CD14-positive monocyte (primary cell): ENCODE measurements around the gene PUS1. TPM values are rescaled to one million over a fixed set of nuclear protein-coding genes. Genes with fewer than 3 reads are reported as not detected.

ENCODE experiments used
- DNase-seq, 3 donors: peaks; one replicate each; pipeline ENCODE4 v3.0.0-alpha.2; 2011 to 2022
- H2AFZ ChIP-seq: 2 replicates; pipeline ENCODE4 v1.6.0; 2012; ENCODE audit warnings: mild to moderate bottlenecking, low read depth, low read length, inconsistent platforms; ENCODE audit not compliant: insufficient read depth, poor library complexity, severe bottlenecking
- H3K27ac ChIP-seq, 2 donors: 1 replicate in 1 of 2; 2 replicates in 1 of 2; pipeline ENCODE4 v1.5.1; 2012 to 2013; ENCODE audit warnings: low read length in 2 of 2, control low read depth in 1 of 2, inconsistent platforms in 1 of 2, low read depth in 1 of 2, mild to moderate bottlenecking in 1 of 2
- H3K27me3 ChIP-seq, 2 donors: one replicate each; pipeline versions ENCODE4 v1.6.0 to v1.6.1; 2011 to 2013; ENCODE audit warnings: low read length in 2 of 2; ENCODE audit not compliant: control insufficient read depth in 2 of 2, insufficient read depth in 2 of 2
- H3K36me3 ChIP-seq, 2 donors: replicated peaks in 1 of 2; 1 replicate in 1 of 2; 2 replicates in 1 of 2; pipeline versions ENCODE4 v1.5.1 to v1.6.1; 2012 to 2013; ENCODE audit warnings: low read length in 2 of 2, control low read depth in 1 of 2, inconsistent platforms in 1 of 2, mild to moderate bottlenecking in 1 of 2; ENCODE audit not compliant: insufficient read depth in 2 of 2, control insufficient read depth in 1 of 2
- H3K4me1 ChIP-seq, 2 donors: 1 replicate in 1 of 2; 2 replicates in 1 of 2; pipeline versions ENCODE4 v1.5.1 to v1.6.1; 2012 to 2013; ENCODE audit warnings: low read length in 2 of 2, control low read depth in 1 of 2, inconsistent platforms in 1 of 2, mild to moderate bottlenecking in 1 of 2, moderate library complexity in 1 of 2; ENCODE audit not compliant: insufficient read depth in 2 of 2, control insufficient read depth in 1 of 2
- H3K4me2 ChIP-seq: replicated peaks from 2 replicates; pipeline ENCODE3; 2012; ENCODE audit warnings: low read length, moderate library complexity, mild to moderate bottlenecking; ENCODE audit not compliant: poor library complexity, severe bottlenecking; ENCODE audit errors: extremely low read depth
- H3K4me3 ChIP-seq, 3 experiments: fragments of 200-600 bp in 1 of 3; sonication (generic) in 1 of 3; replicated peaks in 1 of 3; 1 replicate in 2 of 3; 2 replicates in 1 of 3; pipeline ENCODE4 v1.5.1; 2011 to 2013; ENCODE audit warnings: low read length in 3 of 3, mild to moderate bottlenecking in 3 of 3, control low read depth in 2 of 3, low read depth in 2 of 3, inconsistent platforms in 1 of 3, moderate library complexity in 1 of 3
- H3K79me2 ChIP-seq: 2 replicates; pipeline ENCODE4 v1.6.0; 2012; ENCODE audit warnings: mild to moderate bottlenecking, control low read depth, inconsistent platforms, low read length, moderate library complexity; ENCODE audit not compliant: insufficient read depth
- H3K9ac ChIP-seq: 2 replicates; pipeline ENCODE4 v1.6.0; 2017; ENCODE audit warnings: low read length, mild to moderate bottlenecking; ENCODE audit not compliant: insufficient read depth, poor library complexity, severe bottlenecking
- H3K9me3 ChIP-seq, 2 donors: replicated peaks in 1 of 2; 1 replicate in 1 of 2; 2 replicates in 1 of 2; pipeline versions ENCODE4 v1.5.1 to v1.6.1; 2012 to 2013; ENCODE audit warnings: low read length in 2 of 2, control low read depth in 1 of 2; ENCODE audit not compliant: control insufficient read depth in 1 of 2, insufficient read depth in 1 of 2
- H4K20me1 ChIP-seq: 2 replicates; pipeline ENCODE4 v1.6.0; 2012; ENCODE audit warnings: mild to moderate bottlenecking, low read length, control low read depth, moderate library complexity; ENCODE audit not compliant: insufficient read depth
- H3K27ac Mint-ChIP-seq, 7 donors: one replicate each; pipeline ENCODE4 v1.8.0; 2020; ENCODE audit warnings: mild to moderate bottlenecking in 7 of 7, mixed read lengths in 7 of 7, moderate library complexity in 6 of 7, inconsistent platforms in 2 of 7
- H3K27me3 Mint-ChIP-seq, 3 donors: one replicate each; pipeline ENCODE4 v1.8.0; 2021 to 2022; ENCODE audit warnings: low read depth in 3 of 3, mild to moderate bottlenecking in 3 of 3, mixed read lengths in 3 of 3, moderate library complexity in 3 of 3, inconsistent platforms in 1 of 3
- H3K36me3 Mint-ChIP-seq, 2 donors: one replicate each; pipeline ENCODE4 v1.8.0; 2020; ENCODE audit warnings: mixed read lengths in 2 of 2, inconsistent platforms in 1 of 2, mild to moderate bottlenecking in 1 of 2
- H3K4me1 Mint-ChIP-seq: one replicate; pipeline ENCODE4 v1.8.0; 2020; ENCODE audit warnings: mild to moderate bottlenecking, mixed read lengths
- H3K4me3 Mint-ChIP-seq, 2 donors: one replicate each; pipeline ENCODE4 v1.8.0; 2020; ENCODE audit warnings: mild to moderate bottlenecking in 2 of 2, mixed read lengths in 2 of 2, moderate library complexity in 1 of 2
- H3K9me3 Mint-ChIP-seq, 7 donors: one replicate each; pipeline ENCODE4 v1.8.0; 2020 to 2022; ENCODE audit warnings: mixed read lengths in 7 of 7, mild to moderate bottlenecking in 6 of 7, moderate library complexity in 6 of 7, inconsistent platforms in 2 of 7
- CTCF ChIP-seq: fragments of 200-600 bp; IDR thresholded peaks from one replicate; pipeline ENCODE4 v1.8.0; 2022; ENCODE audit warnings: antibody characterized with exemption, mild to moderate bottlenecking
- WGBS: methylation state at CpG from one replicate; pipeline ENCODE4 v1.1.5; 2013; ENCODE audit warnings: missing lambda C conversion rate; ENCODE audit not compliant: insufficient coverage; 5-methylcytosine and 5-hydroxymethylcytosine counted together
- intact Hi-C, 2 donors: fragments of 100-400 bp; cut with micrococcal nuclease; formaldehyde crosslinking; loops; one replicate each; pipeline versions ENCODE4 v1.15.0 to v1.15.1; 2023
- polyA plus RNA-seq, 3 donors: library from polyadenylated mRNA; depleted of rRNA in 1 of 3; unstranded in 2 of 3; stranded (reverse) in 1 of 3; fragments of 300-500 nt in 2 of 3; fragments of >200 nt in 1 of 3; fragmentation: Illumina TruSeq in 2 of 3; gene quantifications; 1 replicate in 2 of 3; 2 replicates in 1 of 3; pipeline ENCODE4 v1.2.3, GENCODE V29; 2012 to 2021
- small RNA-seq: library from RNA; depleted of rRNA; stranded (forward); fragments of <200 nt; gene quantifications from one replicate; pipeline ENCODE3, GENCODE V24; 2012; ENCODE audit warnings: low read depth; ENCODE audit not compliant: insufficient read length

PUS1 gene
- polyA plus RNA-seq, 3 donors, result 5.1 to 30.9 (median 6.9) TPM

- no peaks in the 10 kb centered on the region for H3K79me2 ChIP-seq
- peaks cover 3% of the 10 kb centered on the region for H3K4me1 Mint-ChIP-seq
- no peak overlapping the region for H3K4me2 ChIP-seq
- no peak overlapping the region for H2AFZ ChIP-seq
- H3K27me3 ChIP-seq, result no peaks in the 10 kb centered on the region
- intact Hi-C loops, result no loop called here
- H4K20me1 ChIP-seq, result no peaks in the 10 kb centered on the region
- H3K36me3 Mint-ChIP-seq, result peaks cover 85 to 86% of the 10 kb centered on the region in 2 donors
- H3K4me3 ChIP-seq, result no peak overlapping the region
- H3K36me3 ChIP-seq, result peaks cover 77 to 100% of the 10 kb centered on the region in 2 donors
- no peaks in the 10 kb centered on the region for H3K9me3 ChIP-seq
- 100% methylated on average over 9 of the region's 11 CpGs for WGBS
- no peak overlapping the region for H3K27ac ChIP-seq
- no peaks in the 10 kb centered on the region for H3K9me3 Mint-ChIP-seq
- no peak overlapping the region for H3K4me3 Mint-ChIP-seq
- H3K27ac Mint-ChIP-seq, result peak overlapping the region in 1 of 7 donors; percentile 35
- no peak for DNase-seq
- H3K9ac ChIP-seq, result no peak overlapping the region
- peaks cover 0 to 4% (median 0%) of the 10 kb centered on the region in 3 donors for H3K27me3 Mint-ChIP-seq
- peaks cover 2 to 3% of the 10 kb centered on the region in 2 donors for H3K4me1 ChIP-seq
- TF ChIP-seq CTCF, result no peak
These were observed 62.8 kb downstream of the PUS1 start for GRCh38 chr12:131991816-131992430.

- H3K27ac ChIP-seq, result no peak overlapping the region
- intact Hi-C loops, result no loop called here
- H3K9me3 Mint-ChIP-seq, result no peaks in the 10 kb centered on the region
- peak overlapping the region in 2 of 7 donors; percentile 21 to 45 for H3K27ac Mint-ChIP-seq
- H3K4me1 Mint-ChIP-seq, result no peaks in the 10 kb centered on the region
- no peaks in the 10 kb centered on the region for H3K79me2 ChIP-seq
- H3K36me3 Mint-ChIP-seq, result peaks cover 78 to 81% of the 10 kb centered on the region in 2 donors
- no peaks in the 10 kb centered on the region for H3K9me3 ChIP-seq
- TF ChIP-seq CTCF, result no peak
- no CpG with 5 or more reads among the region's 4 CpGs for WGBS
- no peak overlapping the region for H3K4me3 Mint-ChIP-seq
- H2AFZ ChIP-seq, result no peak overlapping the region
- peaks cover 60 to 97% of the 10 kb centered on the region in 2 donors for H3K36me3 ChIP-seq
- no peaks in the 10 kb centered on the region for H3K4me1 ChIP-seq
- no peak overlapping the region for H3K4me2 ChIP-seq
- no peaks in the 10 kb centered on the region for H3K27me3 ChIP-seq
- DNase-seq, result no peak
- H3K4me3 ChIP-seq, result no peak overlapping the region
- peaks cover 0 to 4% (median 0%) of the 10 kb centered on the region in 3 donors for H3K27me3 Mint-ChIP-seq
- no peaks in the 10 kb centered on the region for H4K20me1 ChIP-seq
- H3K9ac ChIP-seq, result no peak overlapping the region
These were observed 65.5 kb downstream of the PUS1 start for GRCh38 chr12:131994589-131994988.

Small RNAs within 50 kb of the gene (small RNA-seq; reads per million reads assigned to genes)
- gene AC131009.3, result not detected

Other genes starting within 250 kb of the PUS1 start
- 10 to 100 TPM in 2 of 3 donors, 1 to 10 TPM in 1; 7.3 to 33.0 (median 10.7) TPM for gene SFSWAP, start 218.2 kb upstream of the PUS1 start, polyA plus RNA-seq
- 10 to 100 TPM in 1 of 3 donors, 1 to 10 TPM in 2; 2.8 to 78.3 (median 3.0) TPM for gene MMP17, start 100.9 kb upstream of the PUS1 start, polyA plus RNA-seq
- 10 to 100 TPM in 1 of 3 donors, 1 to 10 TPM in 2; 1.0 to 75.1 (median 1.3) TPM for gene ULK1, start 34.7 kb upstream of the PUS1 start, polyA plus RNA-seq
- gene EP400, start 20.7 kb downstream of the PUS1 start, polyA plus RNA-seq, result 10 to 100 TPM in 1 of 3 donors, under 1 TPM in 2; 0.65 to 12.1 (median 0.81) TPM
- gene DDX51, start 215.0 kb downstream of the PUS1 start, polyA plus RNA-seq, result 10 to 100 TPM in 1 of 3 donors, 1 to 10 TPM in 2; 1.7 to 24.9 (median 2.7) TPM
- gene NOC4L, start 215.2 kb downstream of the PUS1 start, polyA plus RNA-seq, result 10 to 100 TPM in 2 of 3 donors, 1 to 10 TPM in 1; 7.3 to 18.0 (median 17.9) TPM